Endothelial cell (in vitro differentiated cells): ENCODE measurements around the gene SPO11. TPM values are rescaled to one million over a fixed set of nuclear protein-coding genes. Genes with fewer than 3 reads are reported as not detected.

Experiments
- DNase-seq: peaks from one replicate; pipeline ENCODE4 v3.0.0; 2021; ENCODE audit warnings: low spot score
- H3K27ac Mint-ChIP-seq: one replicate; pipeline ENCODE4 v1.8.0; 2021; ENCODE audit warnings: mixed read lengths, inconsistent platforms; ENCODE audit not compliant: unreplicated experiment
- H3K27me3 Mint-ChIP-seq: one replicate; pipeline ENCODE4 v1.8.0; 2021; ENCODE audit warnings: mild to moderate bottlenecking, moderate library complexity, mixed read lengths, inconsistent platforms; ENCODE audit not compliant: unreplicated experiment
- H3K36me3 Mint-ChIP-seq: one replicate; pipeline ENCODE4 v1.8.0; 2021; ENCODE audit warnings: mild to moderate bottlenecking, low read depth, mixed read lengths, inconsistent platforms; ENCODE audit not compliant: unreplicated experiment
- H3K4me1 Mint-ChIP-seq: one replicate; pipeline ENCODE4 v1.8.0; 2021; ENCODE audit warnings: mild to moderate bottlenecking, mixed read lengths, inconsistent platforms; ENCODE audit not compliant: unreplicated experiment
- H3K4me3 Mint-ChIP-seq: one replicate; pipeline ENCODE4 v1.8.0; 2021; ENCODE audit warnings: mild to moderate bottlenecking, mixed read lengths, inconsistent platforms; ENCODE audit not compliant: unreplicated experiment
- H3K9me3 Mint-ChIP-seq: one replicate; pipeline ENCODE4 v1.8.0; 2021; ENCODE audit warnings: mixed read lengths, inconsistent platforms; ENCODE audit not compliant: unreplicated experiment
- CTCF ChIP-seq: fragments of 200-600 bp; sonication (generic); IDR thresholded peaks from one replicate; pipeline ENCODE4 v1.5.0; 2021; ENCODE audit warnings: antibody characterized with exemption; ENCODE audit not compliant: unreplicated experiment
- total RNA-seq: library from RNA; stranded (reverse); fragmentation: NEBNext Ultra II Directional; extraction: Animal tissue kit (Norgen Biotek cat#: 25700); gene quantifications from one replicate; pipeline ENCODE4 v1.2.1, GENCODE V29; 2021; ENCODE audit not compliant: unreplicated experiment

Gene SPO11
- total RNA-seq, 1 donor from 2014 or later: not detected

- no peaks in the 10 kb centered on the region for H3K27me3 Mint-ChIP-seq
- no peak for DNase-seq
- no peak overlapping the region for H3K4me3 Mint-ChIP-seq
- no peaks in the 10 kb centered on the region for H3K9me3 Mint-ChIP-seq
- H3K4me1 Mint-ChIP-seq: no peaks in the 10 kb centered on the region
- TF ChIP-seq CTCF: no peak
- H3K27ac Mint-ChIP-seq: no peak overlapping the region
- no peaks in the 10 kb centered on the region for H3K36me3 Mint-ChIP-seq
Measured at GRCh38 chr20:57309544-57310115, 20.0 kb upstream of the SPO11 start.

GRCh38 chr20:57310821-57311514 is 18.6 kb upstream of the SPO11 start:
- H3K4me3 Mint-ChIP-seq: no peak overlapping the region
- no peak for DNase-seq

GRCh38 chr20:57312138-57312537 is 17.5 kb upstream of the SPO11 start:
- Mint-ChIP-seq H3K9me3 (no peaks in the 10 kb centered on the region), H3K36me3 (no peaks in the 10 kb centered on the region), H3K4me3 (no peak overlapping the region), H3K27ac (no peak overlapping the region), H3K4me1 (no peaks in the 10 kb centered on the region), H3K27me3 (peaks cover 2% of the 10 kb centered on the region)
- no peak for DNase-seq
- TF ChIP-seq CTCF: no peak

More at GRCh38 chr20:57310821-57311514, 18.6 kb upstream of the SPO11 start:
- no peaks in the 10 kb centered on the region for H3K9me3 Mint-ChIP-seq
- no peaks in the 10 kb centered on the region for H3K4me1 Mint-ChIP-seq
- peaks cover 2% of the 10 kb centered on the region for H3K27me3 Mint-ChIP-seq
- no peak overlapping the region for H3K27ac Mint-ChIP-seq
- no peaks in the 10 kb centered on the region for H3K36me3 Mint-ChIP-seq
- no peak for TF ChIP-seq CTCF

- no peak overlapping the region for H3K4me3 Mint-ChIP-seq
Measured at GRCh38 chr20:57313230-57313629, 16.4 kb upstream of the SPO11 start.

More at GRCh38 chr20:57313230-57313629, 16.4 kb upstream of the SPO11 start:
- H3K27ac Mint-ChIP-seq: no peak overlapping the region
- H3K9me3 Mint-ChIP-seq: no peaks in the 10 kb centered on the region
- TF ChIP-seq CTCF: no peak
- H3K27me3 Mint-ChIP-seq: peaks cover 5% of the 10 kb centered on the region
- H3K4me1 Mint-ChIP-seq: no peaks in the 10 kb centered on the region
- DNase-seq: no peak
- no peaks in the 10 kb centered on the region for H3K36me3 Mint-ChIP-seq
